C4-2B (cell line): Measurements from ENCODE around the gene KCNJ9.
A peak's percentile ranks its signal among the peaks of the same experiment; 100 is the strongest.

Source experiments
- ZFX ChIP-seq: fragments of 450-650 bp; IDR thresholded peaks from 2 replicates; pipeline ENCODE4 v1.6.1; 2017
- TF ChIP-seq, protein P1 (sequence below): fragments of 450-650 bp; conservative IDR thresholded peaks from 2 replicates; pipeline ENCODE4 v1.5.1; 2017; ENCODE audit warnings: mild to moderate bottlenecking

DNA sequence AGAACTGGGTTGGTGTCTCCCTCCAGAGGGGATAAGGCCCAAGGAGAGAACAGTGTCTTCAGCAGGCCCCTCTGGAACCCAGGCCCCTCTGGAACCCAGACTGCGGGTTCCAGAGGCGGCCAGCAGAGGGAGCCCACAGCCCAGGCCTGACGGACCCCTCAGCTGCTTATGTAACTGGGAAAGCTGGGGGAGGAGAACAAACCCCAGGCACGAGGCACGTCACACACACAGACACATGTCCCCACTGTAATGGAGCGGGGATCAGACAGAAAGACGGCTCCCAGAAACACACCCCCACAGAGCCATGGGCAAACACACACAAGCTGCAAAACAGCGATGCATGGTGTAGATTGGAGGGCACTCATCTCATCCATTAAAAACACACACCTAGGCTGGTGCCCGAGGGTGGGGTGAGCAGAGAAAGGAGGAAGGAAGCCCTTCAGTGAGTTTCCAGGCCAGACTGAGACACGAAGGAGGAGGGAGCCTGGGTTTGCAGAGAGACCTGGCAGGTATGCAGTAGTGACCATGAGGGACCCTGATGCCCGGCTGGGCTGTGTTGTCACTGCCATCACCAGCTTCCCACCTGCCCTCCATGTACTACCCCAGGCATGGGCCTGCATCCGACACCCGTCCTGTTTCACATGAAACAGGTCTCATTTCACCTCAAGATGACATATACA, 19.8 kb downstream of the KCNJ9 start:
- TF ChIP-seq, protein P1, sequence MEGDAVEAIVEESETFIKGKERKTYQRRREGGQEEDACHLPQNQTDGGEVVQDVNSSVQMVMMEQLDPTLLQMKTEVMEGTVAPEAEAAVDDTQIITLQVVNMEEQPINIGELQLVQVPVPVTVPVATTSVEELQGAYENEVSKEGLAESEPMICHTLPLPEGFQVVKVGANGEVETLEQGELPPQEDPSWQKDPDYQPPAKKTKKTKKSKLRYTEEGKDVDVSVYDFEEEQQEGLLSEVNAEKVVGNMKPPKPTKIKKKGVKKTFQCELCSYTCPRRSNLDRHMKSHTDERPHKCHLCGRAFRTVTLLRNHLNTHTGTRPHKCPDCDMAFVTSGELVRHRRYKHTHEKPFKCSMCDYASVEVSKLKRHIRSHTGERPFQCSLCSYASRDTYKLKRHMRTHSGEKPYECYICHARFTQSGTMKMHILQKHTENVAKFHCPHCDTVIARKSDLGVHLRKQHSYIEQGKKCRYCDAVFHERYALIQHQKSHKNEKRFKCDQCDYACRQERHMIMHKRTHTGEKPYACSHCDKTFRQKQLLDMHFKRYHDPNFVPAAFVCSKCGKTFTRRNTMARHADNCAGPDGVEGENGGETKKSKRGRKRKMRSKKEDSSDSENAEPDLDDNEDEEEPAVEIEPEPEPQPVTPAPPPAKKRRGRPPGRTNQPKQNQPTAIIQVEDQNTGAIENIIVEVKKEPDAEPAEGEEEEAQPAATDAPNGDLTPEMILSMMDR = peak; percentile 99
- no peak for TF ChIP-seq ZFX
